IPS DF 6.9 (cell line): Measurements from ENCODE around the gene SHLD2.
"Not testable (repeated sequence)": the region's sequence is repeated elsewhere in the genome, so short reads cannot be mapped to it uniquely, and the experiment has no call there.

Experiments
- DNase-seq: peaks from one replicate; pipeline ENCODE4 v3.0.0-alpha.2; 2013; ENCODE audit warnings: low read depth, low spot score
- H3K27ac ChIP-seq: one replicate; pipeline ENCODE4 v1.5.1; 2013; ENCODE audit warnings: low read length, control low read depth
- H3K27me3 ChIP-seq: 2 replicates; pipeline ENCODE4 v1.6.1; 2013; ENCODE audit warnings: mild to moderate bottlenecking, low read length; ENCODE audit not compliant: control insufficient read depth, insufficient read depth
- H3K36me3 ChIP-seq: 2 replicates; pipeline ENCODE4 v1.6.1; 2013; ENCODE audit warnings: low read length; ENCODE audit not compliant: control insufficient read depth, insufficient read depth
- H3K4me1 ChIP-seq: 2 replicates; pipeline ENCODE4 v1.6.1; 2013; ENCODE audit warnings: low read length; ENCODE audit not compliant: control insufficient read depth, insufficient read depth
- H3K4me3 ChIP-seq: 2 replicates; pipeline ENCODE4 v1.5.1; 2013; ENCODE audit warnings: mild to moderate bottlenecking, low read length
- H3K9me3 ChIP-seq: 2 replicates; pipeline ENCODE4 v1.6.1; 2013; ENCODE audit warnings: low read length, inconsistent platforms; ENCODE audit not compliant: control insufficient read depth, insufficient read depth
- WGBS: extraction: QIAGEN DNeasy Blood & Tissue Kit; methylation state at CpG from one replicate; pipeline ENCODE4 v1.1.7; 2013; ENCODE audit warnings: mixed read lengths, missing lambda C conversion rate; ENCODE audit not compliant: insufficient read length, insufficient coverage; 5-methylcytosine and 5-hydroxymethylcytosine counted together

SHLD2 gene

GRCh38 chr10:87084291-87084782 lies 10.7 kb upstream of the SHLD2 start:
- not testable (repeated sequence) for H3K27ac ChIP-seq, DNase-seq, H3K4me3 ChIP-seq, H3K27me3 ChIP-seq, H3K36me3 ChIP-seq, H3K4me1 ChIP-seq, H3K9me3 ChIP-seq

- no peak for DNase-seq
- H3K4me1 ChIP-seq, result no peaks in the 10 kb centered on the region
- H3K27me3 ChIP-seq, result no peaks in the 10 kb centered on the region
- no CpG with 5 or more reads among the region's 1 CpG for WGBS
- no peaks in the 10 kb centered on the region for H3K36me3 ChIP-seq
- no peak overlapping the region for H3K4me3 ChIP-seq
- H3K9me3 ChIP-seq, result no peaks in the 10 kb centered on the region
- H3K27ac ChIP-seq, result no peak overlapping the region
These were observed 9.5 kb upstream of the SHLD2 start for GRCh38 chr10:87085537-87085936.

- no peaks in the 10 kb centered on the region for H3K27me3 ChIP-seq
- H3K4me1 ChIP-seq, result no peaks in the 10 kb centered on the region
- no peak overlapping the region for H3K4me3 ChIP-seq
- WGBS, result no CpG with 5 or more reads among the region's 4 CpGs
- H3K27ac ChIP-seq, result no peak overlapping the region
- DNase-seq, result no peak
- no peaks in the 10 kb centered on the region for H3K9me3 ChIP-seq
- H3K36me3 ChIP-seq, result no peaks in the 10 kb centered on the region
These were observed 5.3 kb upstream of the SHLD2 start for GRCh38 chr10:87089746-87090145.

- Histone ChIP-seq H3K9me3 (no peaks in the 10 kb centered on the region), H3K27ac (no peak overlapping the region), H3K4me3 (no peak overlapping the region), H3K27me3 (no peaks in the 10 kb centered on the region), H3K36me3 (no peaks in the 10 kb centered on the region), H3K4me1 (no peaks in the 10 kb centered on the region)
- DNase-seq, result no peak
- WGBS, result no CpG with 5 or more reads among the region's 4 CpGs
These were observed 4.2 kb upstream of the SHLD2 start for GRCh38 chr10:87090779-87091178.

DNA sequence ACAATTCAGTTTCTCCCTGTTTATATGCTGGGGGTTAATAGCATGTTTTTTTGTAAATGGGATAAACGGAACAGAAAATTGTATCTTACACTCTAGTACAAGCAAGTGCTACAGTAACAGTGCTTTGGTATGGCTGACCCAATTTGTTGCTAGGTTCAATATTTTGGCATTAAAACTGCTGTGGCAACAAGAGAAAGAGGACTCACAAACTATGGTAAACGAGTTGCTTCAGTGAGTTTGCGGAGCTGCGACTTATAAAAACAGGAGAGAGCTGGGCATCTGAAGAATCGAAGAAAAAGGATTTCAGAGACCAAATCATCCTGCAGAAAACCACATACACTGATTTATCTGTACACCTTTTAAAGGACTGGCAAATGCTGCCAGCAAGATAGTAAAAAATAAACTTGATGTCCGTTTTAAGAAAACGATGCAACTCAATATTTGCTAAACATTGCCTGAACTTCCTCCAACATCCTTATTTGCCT lies 2.6 kb upstream of the SHLD2 start:
- no peaks in the 10 kb centered on the region for H3K4me1 ChIP-seq
- H3K27ac ChIP-seq, result no peak overlapping the region
- H3K9me3 ChIP-seq, result no peaks in the 10 kb centered on the region
- no CpG with 5 or more reads among the region's 7 CpGs for WGBS
- DNase-seq, result no peak
- peak overlapping the region; percentile 33; the same call in 1 of the 2 replicates for H3K4me3 ChIP-seq
- no peaks in the 10 kb centered on the region for H3K27me3 ChIP-seq
- H3K36me3 ChIP-seq, result no peaks in the 10 kb centered on the region

DNA sequence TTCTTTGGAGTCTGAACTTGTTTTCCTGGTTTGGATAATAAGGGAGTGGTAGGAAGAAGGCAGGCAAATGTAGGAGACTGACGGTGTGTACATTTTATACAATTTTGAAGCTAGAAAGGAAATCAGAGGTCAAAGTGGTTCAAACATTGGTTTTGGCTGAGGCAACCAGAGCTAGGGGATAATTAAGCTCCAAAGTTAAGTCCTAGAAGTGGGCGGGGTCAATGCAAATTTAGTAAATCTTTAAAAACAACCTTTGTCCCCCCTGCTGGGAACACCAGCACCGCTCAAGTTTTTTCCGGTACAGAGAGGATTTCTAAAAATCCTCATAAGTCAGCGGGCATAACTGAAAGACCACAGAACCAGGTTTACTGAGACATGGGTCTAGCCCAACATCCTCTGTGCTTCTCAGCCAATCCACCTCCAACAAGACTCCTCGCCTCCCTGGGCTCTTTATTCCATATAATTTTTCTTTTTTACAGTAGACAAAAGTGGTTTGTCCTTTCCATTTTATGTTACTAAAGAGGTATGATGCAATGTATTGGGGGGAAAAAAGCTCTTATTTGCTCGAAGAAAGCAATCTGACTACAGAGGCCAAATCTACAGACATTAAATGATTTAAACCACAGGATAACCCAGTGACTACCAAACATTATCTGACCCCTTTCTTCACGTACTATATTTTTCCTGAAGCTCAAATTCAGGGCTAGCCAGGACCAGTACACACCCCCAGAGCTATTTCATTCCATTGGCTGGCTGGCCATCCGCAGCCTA lies 2.0 kb upstream of the SHLD2 start:
- Histone ChIP-seq H3K27ac (no peak overlapping the region), H3K36me3 (no peaks in the 10 kb centered on the region), H3K27me3 (no peaks in the 10 kb centered on the region), H3K4me3 (peak overlapping the region; percentile 33; the same call in 1 of the 2 replicates), H3K9me3 (no peaks in the 10 kb centered on the region), H3K4me1 (no peaks in the 10 kb centered on the region)
- no CpG with 5 or more reads among the region's 9 CpGs for WGBS
- no peak for DNase-seq

GRCh38 chr10:87093632-87094372 lies 1.2 kb upstream of the SHLD2 start:
- H3K9me3 ChIP-seq, result no peaks in the 10 kb centered on the region
- H3K27ac ChIP-seq, result no peak overlapping the region
- H3K4me1 ChIP-seq, result no peaks in the 10 kb centered on the region
- H3K4me3 ChIP-seq, result peak overlapping the region; percentile 63; the same call in 1 of the 2 replicates
- no peaks in the 10 kb centered on the region for H3K36me3 ChIP-seq
- WGBS, result no CpG with 5 or more reads among the region's 39 CpGs
- H3K27me3 ChIP-seq, result no peaks in the 10 kb centered on the region
- no peak for DNase-seq

DNA sequence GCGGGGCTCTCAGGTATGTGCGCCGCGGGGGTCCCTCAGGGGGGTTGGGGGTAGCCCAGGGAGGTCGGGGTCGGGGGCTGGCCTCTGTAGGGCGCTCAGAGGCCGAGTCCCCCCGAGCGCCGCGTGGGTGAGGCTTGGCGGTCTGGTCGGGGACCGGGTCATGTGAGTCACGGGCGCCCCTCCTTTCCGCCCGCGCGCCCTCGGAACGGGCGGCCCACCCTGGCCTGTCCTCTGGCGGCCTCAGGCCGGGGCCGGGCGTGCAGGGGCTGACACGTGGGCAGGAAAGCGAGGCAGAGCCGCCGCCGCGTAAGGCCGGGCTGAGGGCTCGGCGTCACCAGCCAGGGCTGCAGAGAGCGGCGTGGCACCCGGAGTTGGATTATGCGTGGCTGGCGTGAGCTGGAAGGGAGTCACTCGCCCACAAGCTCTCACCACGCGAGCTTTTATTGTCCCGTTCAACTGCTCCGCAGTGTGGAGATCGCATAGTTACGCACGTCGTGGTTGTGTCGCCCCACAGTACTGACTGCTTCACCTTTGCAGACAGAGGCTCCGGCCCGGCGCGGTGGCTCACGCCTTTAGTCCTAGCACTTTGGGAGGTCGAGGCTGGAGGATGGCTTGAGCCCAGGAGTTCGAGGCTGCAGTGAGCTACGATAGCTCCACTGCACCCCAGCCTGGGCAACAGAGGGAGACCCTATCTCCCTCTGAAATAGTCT lies 385 bp downstream of the SHLD2 start:
- no CpG with 5 or more reads among the region's 60 CpGs for WGBS
- Histone ChIP-seq H3K36me3 (no peaks in the 10 kb centered on the region), H3K27me3 (no peaks in the 10 kb centered on the region), H3K4me3 (peak overlapping the region; percentile 63), H3K9me3 (no peaks in the 10 kb centered on the region), H3K4me1 (no peaks in the 10 kb centered on the region), H3K27ac (no peak overlapping the region)
- no peak for DNase-seq

GRCh38 chr10:87101996-87102395 lies 7.0 kb downstream of the SHLD2 start:
- H3K4me3 ChIP-seq, result no peak overlapping the region
- H3K27me3 ChIP-seq, result no peaks in the 10 kb centered on the region
- no peak overlapping the region for H3K27ac ChIP-seq
- DNase-seq, result no peak
- no peaks in the 10 kb centered on the region for H3K4me1 ChIP-seq
- WGBS, result no CpG with 5 or more reads among the region's 2 CpGs
- no peaks in the 10 kb centered on the region for H3K9me3 ChIP-seq
- no peaks in the 10 kb centered on the region for H3K36me3 ChIP-seq

DNA sequence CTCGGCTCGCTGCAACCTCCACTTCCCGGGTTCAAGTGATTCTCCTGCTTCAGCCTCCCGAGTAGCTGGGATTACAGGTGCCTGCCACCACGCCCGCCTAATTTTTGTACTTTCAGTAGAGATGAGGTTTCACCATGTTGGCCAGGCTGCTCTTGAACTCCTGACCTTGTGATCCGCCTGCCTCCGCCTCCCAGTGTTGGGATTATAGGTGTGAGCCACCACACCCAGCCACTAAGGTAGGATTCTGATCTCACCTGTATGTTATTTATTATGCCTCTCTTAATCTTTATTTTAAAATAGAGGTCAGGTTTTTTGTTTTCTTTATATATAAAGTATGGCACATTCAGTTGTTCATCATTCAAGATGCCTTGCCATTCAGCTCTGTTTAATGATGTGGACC lies 9.7 kb downstream of the SHLD2 start:
- DNase-seq, H3K9me3 ChIP-seq, H3K27ac ChIP-seq, H3K4me1 ChIP-seq, H3K36me3 ChIP-seq, H3K4me3 ChIP-seq, H3K27me3 ChIP-seq: not testable (repeated sequence)
- WGBS, result no CpG with 5 or more reads among the region's 8 CpGs
